Right forelimb (tissue), 1 donor: Measurements from ENCODE around the gene ZNF398.

Experiments used
- DNase-seq: peaks from one replicate; pipeline ENCODE4 v3.0.0-alpha.2; 2018

ZNF398 gene

DNA sequence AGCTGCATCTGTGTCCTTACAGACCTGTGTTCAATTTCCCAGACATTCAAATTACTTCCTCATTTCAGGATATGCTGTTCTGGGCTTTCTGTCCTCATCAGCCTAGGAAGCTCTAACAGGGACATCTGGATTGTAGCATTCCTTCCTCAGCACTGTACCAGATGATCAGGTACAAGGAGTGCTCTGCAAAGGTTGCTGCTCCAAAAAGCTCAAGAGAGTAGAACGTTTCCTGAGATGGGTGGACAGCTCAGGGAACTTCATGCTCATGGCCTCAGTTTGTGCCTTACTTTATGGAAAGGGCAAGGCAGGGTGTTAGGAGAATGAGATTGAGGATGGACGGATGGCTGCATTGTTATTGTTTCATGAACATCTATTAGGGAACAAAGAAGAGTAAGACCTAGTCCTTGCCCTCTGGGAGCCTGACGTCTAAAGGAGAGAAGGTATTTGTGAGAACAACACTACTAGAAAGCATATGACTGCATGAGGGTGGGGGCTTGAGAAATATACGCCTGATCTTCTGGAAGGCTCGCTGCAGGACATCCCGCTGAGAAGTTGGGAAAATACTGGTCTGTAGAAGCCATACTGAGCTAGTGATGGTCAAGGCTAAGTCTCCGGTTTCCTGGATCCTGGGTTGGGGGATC, 81.7 kb downstream of the ZNF398 start:
- DNase-seq, result no peak

- DNase-seq, result no peak
Measured at GRCh38 chr7:149229526-149229925, 82.3 kb downstream of the ZNF398 start.

DNA sequence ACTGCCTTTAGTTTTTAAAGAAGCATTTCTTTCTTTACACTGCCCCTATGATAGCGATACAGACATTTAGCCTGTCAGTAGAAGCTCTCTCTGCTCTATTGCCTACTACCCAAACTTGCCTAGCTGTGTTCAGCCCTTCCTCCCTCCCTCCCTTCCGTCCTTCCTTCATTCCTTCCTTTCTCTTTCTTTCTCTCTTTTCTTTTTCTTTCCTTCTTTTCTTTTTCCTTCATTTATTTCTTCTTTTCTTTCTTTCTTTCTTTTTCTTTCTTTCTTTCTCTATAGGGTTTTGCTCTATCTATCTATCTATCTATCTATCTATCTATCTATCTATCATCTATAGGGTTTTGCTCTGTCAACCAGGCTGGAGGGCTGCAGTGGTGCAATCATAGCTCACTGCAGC, 85.1 kb downstream of the ZNF398 start:
- DNase-seq, result no peak
